NCI-H1436 treated with DMSO at 0.1 percent for 48 hours (cell line): ENCODE data around the gene RASL11B.

Source experiments
- DNase-seq: peaks from one replicate; lab custom pipeline; 2025; lab: John Stamatoyannopoulos, UW

RASL11B gene

GRCh38 chr4:52874948-52875347 is 12.8 kb downstream of the RASL11B start:
- no peak for DNase-seq

DNA sequence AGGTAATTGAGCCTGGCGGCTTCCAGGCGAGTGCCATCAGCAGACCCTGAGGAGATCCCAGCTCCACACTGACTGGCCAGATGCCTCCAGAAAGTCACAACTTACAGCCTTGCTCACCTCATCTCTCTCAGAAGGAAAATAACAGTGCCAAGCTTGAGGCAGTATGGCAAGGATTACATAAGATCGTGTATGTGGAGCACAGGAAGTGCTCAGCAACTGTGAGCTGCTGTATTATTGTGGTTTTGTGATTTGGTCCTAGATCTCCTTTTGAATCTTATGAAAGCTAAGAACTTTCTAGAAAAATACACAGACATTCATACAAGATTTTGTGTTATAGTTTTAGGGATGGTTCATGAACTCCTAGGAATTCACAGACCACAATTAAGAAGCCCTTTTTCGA is 14.0 kb downstream of the RASL11B start:
- DNase-seq, result no peak

DNA sequence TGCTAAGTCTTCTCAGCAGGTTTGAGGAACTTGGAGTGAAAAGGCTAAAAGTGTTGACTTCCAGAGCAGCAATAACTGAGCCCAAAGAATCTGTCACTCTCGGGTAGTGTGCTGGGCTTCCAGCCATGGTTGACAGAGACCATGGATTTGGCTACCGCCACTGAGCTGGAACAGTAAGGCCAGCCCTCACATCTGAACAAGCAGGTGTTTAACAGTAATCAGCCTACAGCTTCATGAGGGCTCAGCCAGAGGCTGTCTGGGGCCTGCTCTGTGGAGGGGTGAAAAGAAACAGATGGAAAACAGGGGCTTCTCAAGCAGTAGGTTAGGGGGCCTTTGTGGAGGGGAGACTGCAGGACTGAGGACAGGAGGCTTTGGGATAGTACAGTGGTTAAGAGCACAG is 14.9 kb downstream of the RASL11B start:
- no peak for DNase-seq

DNA sequence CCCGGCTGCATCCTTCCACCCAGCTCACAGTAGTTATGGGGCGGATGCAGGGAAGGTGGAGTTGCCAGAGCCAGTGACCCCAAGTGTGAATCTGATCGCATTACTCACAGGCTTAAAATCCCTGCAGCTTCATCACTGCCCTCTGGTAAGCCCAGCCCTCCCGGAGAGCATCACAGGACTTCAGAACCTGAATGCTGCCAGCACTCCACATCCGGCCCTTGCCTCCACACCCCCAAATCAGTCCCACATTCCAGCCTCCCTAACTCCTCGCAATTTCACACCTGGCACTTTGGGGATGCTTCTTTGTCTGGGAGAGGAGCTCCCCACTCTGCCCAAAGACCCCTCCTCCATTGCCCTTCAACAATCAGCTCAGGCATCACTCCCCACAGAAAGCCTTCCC is 15.6 kb downstream of the RASL11B start:
- DNase-seq, result no peak

DNA sequence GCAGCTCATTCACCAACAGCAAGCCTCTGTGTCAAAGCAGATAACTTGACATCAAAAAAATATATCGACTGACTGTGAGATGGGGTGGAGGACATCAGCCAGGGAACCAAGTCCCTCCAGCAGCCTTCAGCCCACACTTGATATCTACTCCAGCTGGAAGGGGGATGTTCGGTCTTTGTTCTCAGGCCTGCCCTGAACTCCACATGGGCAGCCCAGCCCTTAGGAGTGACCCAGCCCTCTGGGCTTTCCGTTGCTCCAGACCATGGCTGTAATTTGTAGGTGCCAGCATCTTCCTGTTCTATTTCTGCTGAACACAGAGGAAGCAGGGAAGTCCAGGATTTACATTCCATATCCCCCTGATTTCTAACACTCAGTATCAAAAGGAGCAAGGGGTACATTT is 17.4 kb downstream of the RASL11B start:
- no peak for DNase-seq

DNA sequence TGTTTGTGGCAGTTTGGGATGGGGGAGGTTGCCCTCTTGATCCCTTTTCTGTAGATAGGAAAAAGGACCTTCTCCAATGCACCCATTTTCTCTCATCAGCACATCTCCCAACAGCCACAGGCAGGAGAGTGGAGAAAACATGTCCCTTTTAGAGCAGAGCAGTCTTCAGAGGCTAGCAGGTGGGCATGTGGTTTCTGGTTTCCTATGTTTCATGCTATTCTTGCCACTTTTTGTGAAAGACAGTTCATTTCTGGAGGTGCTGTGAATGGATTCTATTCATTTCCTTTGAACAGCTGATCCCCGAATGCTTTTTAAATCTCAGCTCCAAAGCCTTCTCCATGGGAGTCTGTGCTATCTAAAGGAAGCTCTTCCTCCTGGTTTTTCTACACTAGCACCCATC is 18.9 kb downstream of the RASL11B start:
- DNase-seq, result no peak

DNA sequence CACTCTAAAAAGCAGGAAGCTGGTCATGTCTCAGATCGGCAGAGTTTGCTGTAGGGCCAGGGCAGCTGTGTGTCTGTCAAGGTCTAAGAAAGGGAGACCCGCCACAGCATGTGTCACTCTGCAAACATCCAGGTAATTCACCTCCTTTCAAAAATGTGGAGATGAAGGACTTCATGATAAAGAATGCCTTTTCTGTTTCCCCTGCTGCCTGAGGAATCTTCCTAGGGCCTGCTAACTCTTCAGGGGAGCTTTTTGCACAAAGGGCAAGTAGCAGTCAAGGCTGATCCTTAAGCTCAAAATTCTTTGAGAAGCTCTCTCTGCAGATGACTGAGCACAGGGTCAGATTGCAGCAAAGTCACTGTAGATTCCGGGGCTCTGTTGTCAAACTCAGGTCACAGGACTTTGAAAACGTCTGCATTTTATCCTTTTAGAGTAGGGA is 21.1 kb downstream of the RASL11B start:
- DNase-seq, result no peak

DNA sequence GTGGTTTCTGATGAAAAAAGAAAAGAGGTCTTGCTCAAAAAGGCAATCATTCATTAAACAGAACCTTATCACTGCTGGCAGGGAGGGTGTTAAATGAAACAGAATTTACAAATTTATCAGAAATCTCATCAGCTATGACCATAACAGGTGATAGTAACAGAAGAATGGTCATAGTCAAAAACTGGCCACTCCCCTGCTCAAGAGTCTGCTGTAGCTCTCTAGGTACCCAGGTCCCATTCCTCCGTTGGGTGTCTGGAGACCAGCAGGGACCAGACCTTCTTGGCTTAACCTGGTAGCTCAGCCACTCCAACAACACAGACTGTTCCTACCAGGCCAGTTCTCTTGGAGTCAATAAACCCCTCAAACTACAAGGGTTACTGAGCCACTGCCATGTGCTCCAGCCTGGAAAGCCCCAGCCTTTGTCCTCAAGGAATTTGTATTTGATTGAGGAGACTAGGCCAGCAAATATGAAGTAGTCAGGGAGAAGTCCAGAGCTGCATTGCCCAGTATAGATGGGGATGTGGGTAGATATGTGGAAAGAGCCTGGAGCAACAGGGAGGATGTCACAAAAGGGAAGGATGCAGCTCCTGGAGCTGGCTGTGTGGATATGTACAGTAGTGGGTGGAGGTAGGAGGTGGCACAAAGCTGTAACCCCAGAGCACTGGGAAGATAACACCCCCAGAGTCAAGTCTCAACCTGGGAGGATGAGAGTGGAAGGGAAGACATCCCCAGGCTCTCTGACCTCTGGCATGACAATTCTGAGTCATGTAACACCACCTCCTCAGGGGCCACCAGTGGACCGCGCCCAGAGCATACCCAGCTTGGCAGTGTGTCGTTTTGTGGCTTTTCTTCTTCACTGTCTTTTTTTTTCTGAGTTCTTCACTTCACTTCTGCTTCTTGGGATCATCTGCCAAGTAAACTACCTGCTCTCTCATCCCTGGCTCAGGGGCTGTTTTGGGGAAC is 21.9 kb downstream of the RASL11B start:
- DNase-seq, result no peak

- DNase-seq, result no peak
These were observed 22.9 kb downstream of the RASL11B start for GRCh38 chr4:52884994-52885393.

DNA sequence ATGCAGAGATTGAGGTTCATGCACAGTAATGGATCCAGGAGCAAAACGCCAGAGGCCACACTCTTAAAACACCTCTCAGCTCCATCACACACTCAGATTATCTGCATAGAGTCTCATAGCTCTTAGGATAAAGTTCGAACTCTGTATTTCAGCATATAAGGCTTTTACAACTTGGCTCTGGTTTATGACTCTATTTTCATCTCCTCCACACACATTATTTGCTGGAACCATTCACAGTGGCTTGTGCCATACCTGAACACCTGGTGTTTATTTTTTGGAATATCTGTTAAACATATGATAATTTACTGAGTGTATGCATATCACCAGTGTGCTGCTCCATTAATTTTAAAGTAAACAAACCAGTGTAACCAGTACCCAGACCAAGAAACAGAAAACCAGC is 27.2 kb downstream of the RASL11B start:
- no peak for DNase-seq

- DNase-seq, result no peak
These were observed 27.8 kb downstream of the RASL11B start for GRCh38 chr4:52889778-52890520.

- DNase-seq, result no peak
These were observed 28.3 kb downstream of the RASL11B start for GRCh38 chr4:52890521-52890791.

GRCh38 chr4:52891743-52892142 is 29.6 kb downstream of the RASL11B start:
- no peak for DNase-seq

DNA sequence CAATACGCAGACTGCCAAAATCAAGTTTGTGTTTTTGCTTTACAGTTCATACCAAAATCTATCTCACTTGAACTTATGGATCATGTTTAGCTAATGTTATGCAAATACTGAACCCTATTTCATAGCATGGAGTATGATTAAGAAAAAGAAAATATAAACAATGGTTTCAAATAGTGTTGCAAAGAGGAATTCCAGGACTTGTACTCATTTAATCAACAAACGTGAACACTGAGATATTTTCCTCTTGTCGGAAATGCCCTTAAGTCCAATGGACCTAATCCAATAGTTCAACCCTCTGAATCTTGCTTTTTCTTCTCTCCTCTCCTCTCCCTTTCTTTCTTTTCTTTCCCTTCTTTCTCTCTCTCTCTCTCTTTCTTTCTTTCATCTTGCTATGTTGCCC is 30.8 kb downstream of the RASL11B start:
- DNase-seq, result no peak

- no peak for DNase-seq
These were observed 32.3 kb downstream of the RASL11B start for GRCh38 chr4:52894443-52894842.

- no peak for DNase-seq
These were observed 41.2 kb downstream of the RASL11B start for GRCh38 chr4:52903273-52903672.

DNA sequence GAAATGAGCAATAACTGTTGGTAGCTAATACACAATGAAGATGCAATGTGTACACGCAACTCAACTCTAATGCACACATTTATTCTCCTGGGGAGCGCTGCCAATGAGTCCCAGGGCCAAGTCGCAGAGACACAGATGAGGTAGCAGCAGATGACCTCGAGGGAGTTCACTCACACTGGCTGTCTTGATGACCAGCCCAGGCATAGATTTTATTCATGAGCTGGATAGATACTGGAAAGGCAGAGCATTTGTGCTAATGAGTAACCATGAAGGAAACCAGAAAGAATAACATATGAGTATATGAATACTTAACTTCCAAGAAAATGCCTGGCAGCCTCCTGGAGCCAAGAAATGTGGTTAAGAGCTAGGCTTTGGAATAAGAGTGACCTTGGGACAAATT is 42.3 kb downstream of the RASL11B start:
- no peak for DNase-seq

GRCh38 chr4:52907510-52907909 is 45.4 kb downstream of the RASL11B start:
- no peak for DNase-seq

GRCh38 chr4:52910115-52910514 is 48.0 kb downstream of the RASL11B start:
- no peak for DNase-seq

DNA sequence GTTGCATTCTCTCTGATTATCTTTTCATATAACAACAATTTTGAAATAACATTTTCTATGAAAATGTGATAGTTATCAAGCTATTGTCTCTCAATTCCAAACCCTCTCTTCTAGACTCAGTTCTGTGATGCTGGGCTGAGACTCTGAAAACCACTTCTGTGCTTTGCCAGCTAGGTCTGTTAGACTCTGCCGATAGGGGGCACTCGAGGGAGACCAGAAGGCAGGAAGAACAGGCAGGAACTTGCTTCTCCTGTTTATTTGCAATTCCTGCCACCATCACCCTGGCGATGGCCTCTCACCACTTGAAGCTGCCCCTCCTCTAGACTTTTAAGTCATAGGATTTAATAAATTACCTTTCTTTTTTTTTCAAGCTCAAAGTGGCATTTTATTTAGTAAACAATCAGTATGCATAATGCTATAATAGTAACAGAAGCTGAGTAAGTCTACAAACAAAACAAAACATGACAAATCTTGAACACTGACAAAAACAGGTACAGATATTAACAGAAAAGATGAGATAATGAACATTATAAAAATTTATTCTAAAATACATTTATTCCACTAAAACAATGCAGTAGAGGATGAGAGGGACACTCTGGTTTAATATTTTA is 49.7 kb downstream of the RASL11B start:
- DNase-seq, result peak; percentile 8

GRCh38 chr4:52912608-52913007 is 50.5 kb downstream of the RASL11B start:
- DNase-seq, result no peak

DNA sequence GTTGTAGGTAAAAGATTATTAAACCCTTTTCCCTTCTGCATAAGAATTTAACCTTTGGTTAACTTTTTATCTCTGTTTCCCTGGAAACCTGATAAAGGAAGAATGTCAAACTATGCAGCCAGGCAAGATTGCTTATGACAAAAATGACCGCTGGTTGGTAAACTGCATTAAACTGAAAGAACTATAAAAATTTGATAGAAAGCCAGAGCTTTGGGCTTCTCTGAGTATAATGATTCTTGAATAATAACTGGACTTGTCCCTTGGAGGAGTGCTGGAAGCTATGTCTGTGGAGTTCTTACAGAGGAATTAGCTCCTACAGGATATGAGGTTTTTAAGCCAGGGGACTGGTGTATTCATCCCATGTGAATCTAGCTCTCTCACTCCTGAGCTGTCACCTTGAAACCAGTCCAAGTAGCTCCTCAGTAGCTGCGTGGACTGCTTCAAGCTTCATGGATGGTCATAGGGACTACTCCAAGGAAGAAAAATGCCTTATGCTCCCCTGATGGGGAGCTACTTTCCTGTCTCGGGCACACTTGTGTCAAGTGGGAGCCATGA is 52.0 kb downstream of the RASL11B start:
- no peak for DNase-seq

DNA sequence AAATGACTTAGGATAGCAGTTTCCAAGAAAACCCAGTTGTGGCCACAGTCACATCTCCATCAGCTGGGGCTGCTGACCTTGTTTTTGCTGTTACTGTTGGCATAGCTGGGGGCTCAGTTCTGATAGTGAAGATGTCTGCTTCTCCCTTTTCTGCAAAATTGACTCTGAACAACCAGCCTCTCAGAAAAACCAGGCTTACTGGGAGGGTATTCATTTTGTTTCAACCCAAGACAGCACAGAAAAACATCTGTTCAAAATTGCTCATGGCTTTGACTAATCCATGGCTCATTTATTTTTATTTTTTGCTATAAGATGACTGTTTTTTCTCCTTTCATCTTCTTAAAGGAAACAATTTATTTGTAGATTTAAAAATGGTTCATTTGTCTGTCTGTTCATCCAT is 53.1 kb downstream of the RASL11B start:
- no peak for DNase-seq
